ENCODE data around the gene S1PR2. TPM values are rescaled to one million over a fixed set of nuclear protein-coding genes. Genes with fewer than 3 reads are reported as not detected.

S1PR2 gene
- total and polyA plus RNA-seq, 9 of the 15 experiments (the other 6 are each of a cell fraction or from before 2014, with no cell fraction given): 1.5 to 3.9 (median 2.0) TPM

DNA sequence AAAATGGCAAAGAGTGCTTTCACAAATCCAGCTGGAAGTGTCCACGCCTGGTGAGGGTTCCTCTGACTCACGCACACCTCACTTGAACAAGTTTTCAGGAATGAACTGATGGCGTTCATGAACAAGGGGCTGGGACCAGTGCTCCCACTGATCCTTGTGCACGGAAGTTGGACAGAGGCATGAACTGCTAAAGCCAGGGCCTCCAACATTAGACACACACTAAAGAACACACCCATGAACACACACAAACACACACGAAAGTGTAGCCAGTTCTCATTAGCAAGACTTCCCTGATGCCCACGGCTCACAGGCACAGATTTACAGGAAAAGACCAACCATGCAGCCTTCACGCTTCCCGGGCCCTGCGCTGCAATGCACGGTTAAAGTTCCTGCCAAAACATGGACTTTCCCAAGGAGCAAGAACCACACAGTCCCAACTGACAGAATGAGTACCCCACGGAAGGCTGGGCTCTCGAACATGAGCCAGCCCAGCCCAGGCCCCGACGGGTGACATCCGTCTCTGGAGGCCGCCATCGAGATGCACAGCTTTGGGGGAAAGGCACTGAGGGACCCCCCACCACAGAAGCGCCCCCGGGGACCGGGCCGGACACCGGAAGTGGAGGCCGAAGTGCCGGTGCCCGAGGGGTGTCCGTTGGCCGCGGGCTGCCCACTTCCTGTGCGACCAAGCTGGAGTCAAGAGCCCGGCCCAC, 37.2 kb downstream of the S1PR2 start:
- Histone ChIP-seq H3K4me3 (peak overlapping the region; percentile 88), H3K9ac (ENCODE audit: insufficient read depth in 1 of 2, low read depth in 2 of 2, low read length in 2 of 2) (peak overlapping the region; percentile 92 to 97), H4K20me1 (replicated peaks; ENCODE audit: control insufficient read depth, insufficient read depth, low read length) (peaks cover 16% of the 10 kb centered on the region), H3K9me1 (ENCODE audit: control insufficient read depth, insufficient read depth, low read length) (no peaks in the 10 kb centered on the region), H2AFZ (ENCODE audit: low read depth, low read length) (peak overlapping the region; percentile 95), H3K27me3 (ENCODE audit: control insufficient read depth in 2 of 2, insufficient read depth in 2 of 2, low read length in 2 of 2) (no peaks in the 10 kb centered on the region), H3K4me1 (replicated peaks in 1 of 2; ENCODE audit: control insufficient read depth in 2 of 2, insufficient read depth in 2 of 2, low read length in 2 of 2) (peaks cover 3 to 25% of the 10 kb centered on the region in 2 experiments; a peak in 4 of 5 replicates), H3K27ac (ENCODE audit: extremely low read depth, low read depth, low read length) (peak overlapping the region; percentile 93), H3K4me2 (ENCODE audit: insufficient read depth, low read length) (peak overlapping the region; percentile 97), H3K79me2 (ENCODE audit: control insufficient read depth, insufficient read depth, low read length) (peaks cover 60% of the 10 kb centered on the region), H3K9me3 (replicated peaks; ENCODE audit: control insufficient read depth, insufficient read depth, low read depth, low read length) (no peaks in the 10 kb centered on the region), H3K36me3 (ENCODE audit: control insufficient read depth, insufficient read depth, low read length) (peaks cover 36% of the 10 kb centered on the region)
- 0% methylated on average over 25 of the region's 30 CpGs for WGBS (ENCODE audit: insufficient coverage, low coverage, missing lambda C conversion rate)
- peak; percentile 51 for FAIRE-seq
- peak; percentile 45 for ATAC-seq
- intact Hi-C loops (cut with micrococcal nuclease) (no loop called here), in situ Hi-C loops (cut with MboI) (no loop called here)
- DNase-seq (ENCODE audit: extremely low read depth in 1 of 4, low spot score in 3 of 4): peak; percentile 17 to 78 (median 58)
- BruUV-seq (replicated peaks): TSS peak; percentile 58
- ChIA-PET CTCF (ENCODE audit: low intra/inter-chr PET ratio) (no interaction called here), POLR2A (interaction anchor here (0.6 to 1.8 kb wide), 10 partner anchors 9 to 458 kb away, joined by 3 to 6 read pairs (median 4); partner anchors contain the start of gene ICAM1)
- TF ChIP-seq, protein P1, sequence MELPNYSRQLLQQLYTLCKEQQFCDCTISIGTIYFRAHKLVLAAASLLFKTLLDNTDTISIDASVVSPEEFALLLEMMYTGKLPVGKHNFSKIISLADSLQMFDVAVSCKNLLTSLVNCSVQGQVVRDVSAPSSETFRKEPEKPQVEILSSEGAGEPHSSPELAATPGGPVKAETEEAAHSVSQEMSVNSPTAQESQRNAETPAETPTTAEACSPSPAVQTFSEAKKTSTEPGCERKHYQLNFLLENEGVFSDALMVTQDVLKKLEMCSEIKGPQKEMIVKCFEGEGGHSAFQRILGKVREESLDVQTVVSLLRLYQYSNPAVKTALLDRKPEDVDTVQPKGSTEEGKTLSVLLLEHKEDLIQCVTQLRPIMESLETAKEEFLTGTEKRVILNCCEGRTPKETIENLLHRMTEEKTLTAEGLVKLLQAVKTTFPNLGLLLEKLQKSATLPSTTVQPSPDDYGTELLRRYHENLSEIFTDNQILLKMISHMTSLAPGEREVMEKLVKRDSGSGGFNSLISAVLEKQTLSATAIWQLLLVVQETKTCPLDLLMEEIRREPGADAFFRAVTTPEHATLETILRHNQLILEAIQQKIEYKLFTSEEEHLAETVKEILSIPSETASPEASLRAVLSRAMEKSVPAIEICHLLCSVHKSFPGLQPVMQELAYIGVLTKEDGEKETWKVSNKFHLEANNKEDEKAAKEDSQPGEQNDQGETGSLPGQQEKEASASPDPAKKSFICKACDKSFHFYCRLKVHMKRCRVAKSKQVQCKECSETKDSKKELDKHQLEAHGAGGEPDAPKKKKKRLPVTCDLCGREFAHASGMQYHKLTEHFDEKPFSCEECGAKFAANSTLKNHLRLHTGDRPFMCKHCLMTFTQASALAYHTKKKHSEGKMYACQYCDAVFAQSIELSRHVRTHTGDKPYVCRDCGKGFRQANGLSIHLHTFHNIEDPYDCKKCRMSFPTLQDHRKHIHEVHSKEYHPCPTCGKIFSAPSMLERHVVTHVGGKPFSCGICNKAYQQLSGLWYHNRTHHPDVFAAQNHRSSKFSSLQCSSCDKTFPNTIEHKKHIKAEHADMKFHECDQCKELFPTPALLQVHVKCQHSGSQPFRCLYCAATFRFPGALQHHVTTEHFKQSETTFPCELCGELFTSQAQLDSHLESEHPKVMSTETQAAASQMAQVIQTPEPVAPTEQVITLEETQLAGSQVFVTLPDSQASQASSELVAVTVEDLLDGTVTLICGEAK (IDR thresholded peaks at IDR 0.05): peak; percentile 81
- TF ChIP-seq, protein P1 (CRISPR knock-in tag; IDR thresholded peaks at IDR 0.05): no peak
- TF ChIP-seq, protein P2, sequence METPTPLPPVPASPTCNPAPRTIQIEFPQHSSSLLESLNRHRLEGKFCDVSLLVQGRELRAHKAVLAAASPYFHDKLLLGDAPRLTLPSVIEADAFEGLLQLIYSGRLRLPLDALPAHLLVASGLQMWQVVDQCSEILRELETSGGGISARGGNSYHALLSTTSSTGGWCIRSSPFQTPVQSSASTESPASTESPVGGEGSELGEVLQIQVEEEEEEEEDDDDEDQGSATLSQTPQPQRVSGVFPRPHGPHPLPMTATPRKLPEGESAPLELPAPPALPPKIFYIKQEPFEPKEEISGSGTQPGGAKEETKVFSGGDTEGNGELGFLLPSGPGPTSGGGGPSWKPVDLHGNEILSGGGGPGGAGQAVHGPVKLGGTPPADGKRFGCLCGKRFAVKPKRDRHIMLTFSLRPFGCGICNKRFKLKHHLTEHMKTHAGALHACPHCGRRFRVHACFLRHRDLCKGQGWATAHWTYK (CRISPR knock-in tag; IDR thresholded peaks at IDR 0.05): peak; percentile 29; the same call in 1 of the 2 replicates
- TF ChIP-seq SIN3A (IDR thresholded peaks at IDR 0.05; ENCODE audit: borderline replicate concordance in 2 of 2, control insufficient read depth in 1 of 2, low read depth in 2 of 2, low read length in 2 of 2): peak in 1 of 2 experiments; percentile 29; a peak in 1 of 4 replicates
- 0 out of 2 replicates have a peak, but pooled peaks have one; percentile 17 for TF ChIP-seq FOXP1 (CRISPR knock-in tag; IDR thresholded peaks at IDR 0.05)
- TF ChIP-seq FOXM1 (IDR thresholded peaks at IDR 0.05; ENCODE audit: low read depth): no peak
- 0 out of 2 replicates have a peak, but pooled peaks have one; percentile 19 for TF ChIP-seq FOXM1 (CRISPR knock-in tag; IDR thresholded peaks at IDR 0.05; ENCODE audit: low read depth)
- TF ChIP-seq TEAD4 (IDR thresholded peaks at IDR 0.05; ENCODE audit: low read length): peak; percentile 5; the same call in 1 of the 2 replicates
- TF ChIP-seq TEAD4 (CRISPR knock-in tag; IDR thresholded peaks at IDR 0.05; ENCODE audit: borderline replicate concordance): no peak; the same call in 1 of the 2 replicates
- no peak for TF ChIP-seq DPF2 (IDR thresholded peaks at IDR 0.05)
- TF ChIP-seq SIN3B (IDR thresholded peaks at IDR 0.05; ENCODE audit: low read depth): no peak
- no peak for TF ChIP-seq TCF7 (IDR thresholded peaks at IDR 0.05; ENCODE audit: borderline replicate concordance)

All from K562 (cell line).